A673 (cell line): ENCODE results near the gene GBX2.

Experiments used
- EZH2 ChIP-seq: fragments of 200-600 bp; sonication (generic); IDR thresholded peaks from 2 replicates; pipeline ENCODE4 v1.6.1; 2017; ENCODE audit warnings: borderline replicate concordance, low read depth, mild to moderate bottlenecking, mixed read lengths, antibody characterized with exemption, low read length; ENCODE audit not compliant: poor library complexity, severe bottlenecking
- TF ChIP-seq, protein P1 (sequence below): fragments of 300-800, 200-600 bp; sonication (generic); conservative IDR thresholded peaks from 2 replicates; pipeline ENCODE4 v1.5.1; 2017; ENCODE audit warnings: low read depth, mild to moderate bottlenecking, antibody characterized with exemption, low read length, moderate library complexity, mixed read lengths

GRCh38 chr2:236196366-236196765 is 28.2 kb upstream of the GBX2 start:
- TF ChIP-seq, protein P1, sequence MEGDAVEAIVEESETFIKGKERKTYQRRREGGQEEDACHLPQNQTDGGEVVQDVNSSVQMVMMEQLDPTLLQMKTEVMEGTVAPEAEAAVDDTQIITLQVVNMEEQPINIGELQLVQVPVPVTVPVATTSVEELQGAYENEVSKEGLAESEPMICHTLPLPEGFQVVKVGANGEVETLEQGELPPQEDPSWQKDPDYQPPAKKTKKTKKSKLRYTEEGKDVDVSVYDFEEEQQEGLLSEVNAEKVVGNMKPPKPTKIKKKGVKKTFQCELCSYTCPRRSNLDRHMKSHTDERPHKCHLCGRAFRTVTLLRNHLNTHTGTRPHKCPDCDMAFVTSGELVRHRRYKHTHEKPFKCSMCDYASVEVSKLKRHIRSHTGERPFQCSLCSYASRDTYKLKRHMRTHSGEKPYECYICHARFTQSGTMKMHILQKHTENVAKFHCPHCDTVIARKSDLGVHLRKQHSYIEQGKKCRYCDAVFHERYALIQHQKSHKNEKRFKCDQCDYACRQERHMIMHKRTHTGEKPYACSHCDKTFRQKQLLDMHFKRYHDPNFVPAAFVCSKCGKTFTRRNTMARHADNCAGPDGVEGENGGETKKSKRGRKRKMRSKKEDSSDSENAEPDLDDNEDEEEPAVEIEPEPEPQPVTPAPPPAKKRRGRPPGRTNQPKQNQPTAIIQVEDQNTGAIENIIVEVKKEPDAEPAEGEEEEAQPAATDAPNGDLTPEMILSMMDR = no peak
- no peak for TF ChIP-seq EZH2
